KG1 (cell line): ENCODE results near the gene NET1.
"Not testable (repeated sequence)": the region's sequence is repeated elsewhere in the genome, so short reads cannot be mapped to it uniquely, and the experiment has no call there.

ENCODE experiments used
- DNase-seq: peaks from one replicate; lab custom pipeline; 2025; lab: John Stamatoyannopoulos, UW

Gene NET1

GRCh38 chr10:5412277-5412941 is at the start of gene NET1:
NET1 (plus strand) TSS chr10:5412557; CDS start chr10:5412693, 136 bp downstream.
- peak; percentile 82 for DNase-seq

GRCh38 chr10:5362873-5363272 is 49.5 kb upstream of the NET1 start:
- no peak for DNase-seq

GRCh38 chr10:5364374-5364773 is 48.0 kb upstream of the NET1 start:
- no peak for DNase-seq

GRCh38 chr10:5364890-5365338 is 47.4 kb upstream of the NET1 start, which contains the start of gene UCN3:
UCN3 (plus strand) TSS chr10:5364966; CDS start chr10:5373721, 8,755 bp downstream.
- DNase-seq = no peak

GRCh38 chr10:5365928-5366327 is 46.4 kb upstream of the NET1 start:
- no peak for DNase-seq

GRCh38 chr10:5369362-5370158 is 42.8 kb upstream of the NET1 start:
- no peak for DNase-seq

GRCh38 chr10:5370493-5371352 is 41.6 kb upstream of the NET1 start:
- no peak for DNase-seq

GRCh38 chr10:5373307-5373706 is 39.0 kb upstream of the NET1 start:
- DNase-seq = no peak

GRCh38 chr10:5373891-5374611 is 38.3 kb upstream of the NET1 start:
- no peak for DNase-seq

GRCh38 chr10:5376450-5376849 is 35.9 kb upstream of the NET1 start:
- DNase-seq = no peak

- not testable (repeated sequence) for DNase-seq
Measured at GRCh38 chr10:5379202-5379601, 33.2 kb upstream of the NET1 start.

- not testable (repeated sequence) for DNase-seq
Measured at GRCh38 chr10:5380395-5380794, 32.0 kb upstream of the NET1 start.

GRCh38 chr10:5381187-5381586 is 31.2 kb upstream of the NET1 start:
- no peak for DNase-seq

- DNase-seq = no peak
Measured at GRCh38 chr10:5385224-5385623, 27.1 kb upstream of the NET1 start.

- DNase-seq = no peak
Measured at GRCh38 chr10:5387169-5387568, 25.2 kb upstream of the NET1 start.

GRCh38 chr10:5390607-5391205 is 21.7 kb upstream of the NET1 start:
- no peak for DNase-seq

- DNase-seq = no peak
Measured at GRCh38 chr10:5391790-5392189, 20.6 kb upstream of the NET1 start.

- DNase-seq = no peak
Measured at GRCh38 chr10:5393529-5393928, 18.8 kb upstream of the NET1 start.

- DNase-seq = no peak
Measured at GRCh38 chr10:5395168-5395567, 17.2 kb upstream of the NET1 start.

- DNase-seq = no peak
Measured at GRCh38 chr10:5396556-5397300, 15.6 kb upstream of the NET1 start.

GRCh38 chr10:5399332-5399731 is 13.0 kb upstream of the NET1 start:
- DNase-seq = no peak
